GM19099 (cell line): ENCODE results near the gene PLEKHA1.

Experiments used
- POLR2A ChIP-seq: IDR thresholded peaks from 3 replicates; pipeline ENCODE4 v1.6.1; 2011; ENCODE audit warnings: low read depth; ENCODE audit not compliant: insufficient read length; ENCODE audit errors: extremely low read depth

The PLEKHA1 gene

GRCh38 chr10:122342293-122343134 is 32.0 kb upstream of the PLEKHA1 start:
- TF ChIP-seq POLR2A: no peak

GRCh38 chr10:122343135-122343800 is 31.2 kb upstream of the PLEKHA1 start:
- TF ChIP-seq POLR2A: no peak

- TF ChIP-seq POLR2A: no peak
These were observed 30.6 kb upstream of the PLEKHA1 start for GRCh38 chr10:122343936-122344335.

- TF ChIP-seq POLR2A: no peak
These were observed 29.7 kb upstream of the PLEKHA1 start for GRCh38 chr10:122344741-122345258.

GRCh38 chr10:122346326-122346950 is 28.1 kb upstream of the PLEKHA1 start:
- no peak for TF ChIP-seq POLR2A

DNA sequence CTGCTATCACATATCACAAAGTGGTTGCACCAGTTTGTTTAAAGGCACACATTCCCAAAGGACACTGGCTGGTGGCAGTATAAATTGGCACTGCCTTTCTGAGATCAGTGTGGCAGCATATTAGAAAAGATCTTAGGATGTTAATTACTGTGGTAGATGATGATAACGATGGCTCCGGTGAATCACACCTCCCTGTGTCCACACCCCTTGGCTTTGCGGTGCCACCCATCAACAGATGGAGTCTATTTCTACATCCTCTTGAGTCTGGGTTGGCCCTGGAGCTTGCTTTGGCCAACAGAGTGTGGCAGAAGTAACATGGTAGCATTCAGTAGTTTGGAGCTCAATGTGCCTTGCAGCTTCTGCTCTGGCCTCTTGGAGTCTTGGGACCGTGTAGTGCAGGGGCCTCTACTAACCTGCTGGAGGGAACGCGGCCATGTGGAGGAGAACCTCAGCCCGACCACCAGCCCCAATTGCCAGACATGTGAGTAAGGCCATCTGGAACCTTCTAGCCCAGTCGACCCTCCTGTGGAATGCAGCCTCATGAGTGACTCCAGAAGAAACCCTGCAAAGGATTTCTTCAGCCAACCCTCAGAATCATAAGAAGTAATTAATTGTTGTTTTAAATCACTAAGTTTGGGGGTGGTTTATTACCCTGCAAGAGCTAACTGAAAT is 27.2 kb upstream of the PLEKHA1 start:
- no peak for TF ChIP-seq POLR2A

DNA sequence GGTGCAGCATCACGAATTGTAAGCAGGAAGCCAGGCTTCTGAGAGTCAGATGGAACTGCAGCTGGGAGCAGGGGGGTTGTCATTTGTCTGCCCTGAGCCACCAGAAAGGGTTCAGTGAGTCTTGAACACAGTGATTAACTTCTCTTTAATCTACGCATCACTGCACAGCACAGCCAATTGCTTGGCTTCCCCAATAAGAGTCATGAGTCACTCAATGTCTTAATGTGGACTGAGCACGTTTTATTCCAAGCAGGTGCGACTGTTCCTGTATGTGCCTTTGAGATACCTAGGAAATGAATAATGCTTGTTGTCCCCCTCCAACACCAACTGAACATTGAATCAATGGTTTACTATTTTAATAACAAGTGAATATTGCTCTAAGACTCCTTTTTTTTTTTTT is 26.0 kb upstream of the PLEKHA1 start:
- TF ChIP-seq POLR2A: no peak

- no peak for TF ChIP-seq POLR2A
These were observed 25.6 kb upstream of the PLEKHA1 start for GRCh38 chr10:122348935-122349361.

DNA sequence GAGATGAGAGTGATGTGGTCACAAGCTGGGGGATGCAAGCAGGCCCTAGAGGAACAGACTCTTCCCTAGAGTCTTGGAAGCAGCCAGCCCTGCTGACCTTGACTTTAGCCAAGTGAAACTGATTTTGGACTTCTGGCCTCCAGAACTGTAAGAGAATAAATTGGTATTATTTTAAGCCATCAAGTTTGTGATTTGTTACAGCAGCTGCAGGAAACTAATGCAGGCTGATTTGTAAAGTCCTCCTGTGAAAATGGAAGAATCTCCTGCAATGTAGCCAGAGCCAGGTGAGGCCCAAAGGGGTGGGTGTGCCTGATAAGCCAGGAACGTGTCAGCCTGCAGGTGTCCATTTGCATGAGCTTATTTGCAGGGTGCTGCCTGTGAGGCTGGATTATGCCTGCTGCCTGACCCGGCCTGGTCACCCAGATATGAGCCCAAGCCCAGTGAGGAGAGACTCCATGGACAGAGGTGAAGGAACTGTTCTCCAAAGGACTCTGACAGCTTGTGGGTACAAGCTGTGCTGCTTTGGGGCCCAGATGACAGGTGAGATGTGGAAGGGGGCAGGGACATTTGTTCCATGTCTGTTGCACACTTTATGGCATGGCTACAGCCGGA is 24.6 kb upstream of the PLEKHA1 start:
- TF ChIP-seq POLR2A: no peak

- no peak for TF ChIP-seq POLR2A
These were observed 23.6 kb upstream of the PLEKHA1 start for GRCh38 chr10:122350893-122351292.

GRCh38 chr10:122352817-122353525 is 21.5 kb upstream of the PLEKHA1 start:
- TF ChIP-seq POLR2A: no peak

DNA sequence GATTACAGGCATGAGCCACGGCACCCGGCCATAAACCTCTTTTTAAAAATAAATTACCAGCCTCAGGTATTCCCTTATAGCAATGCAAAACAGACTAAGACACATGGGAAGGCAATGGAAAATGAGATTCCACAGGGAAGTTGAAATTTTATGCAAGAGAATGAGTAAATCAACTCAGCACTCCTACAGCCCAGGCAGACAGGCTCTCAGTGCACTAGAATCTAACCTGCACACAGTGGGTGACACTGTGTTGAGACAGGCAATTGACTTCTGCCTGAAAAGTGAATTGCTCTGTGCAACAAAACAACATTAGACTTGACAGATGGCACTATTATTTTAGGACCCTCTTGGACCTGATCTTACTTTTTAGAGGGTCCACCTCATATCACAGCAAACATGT is 20.1 kb upstream of the PLEKHA1 start:
- no peak for TF ChIP-seq POLR2A

- no peak for TF ChIP-seq POLR2A
These were observed 16.8 kb upstream of the PLEKHA1 start for GRCh38 chr10:122357685-122358084.

- TF ChIP-seq POLR2A: no peak
These were observed 14.9 kb upstream of the PLEKHA1 start for GRCh38 chr10:122359621-122360020.

- TF ChIP-seq POLR2A: no peak
These were observed 13.5 kb upstream of the PLEKHA1 start for GRCh38 chr10:122361046-122361445.
